Prostate gland (tissue), 2 donors: ENCODE data around the gene VASN. TPM values are rescaled to one million over a fixed set of nuclear protein-coding genes. Genes with fewer than 3 reads are reported as not detected.

Source experiments
- DNase-seq: peaks from one replicate; pipeline ENCODE4 v3.0.0-alpha.2; 2019; ENCODE audit warnings: low spot score
- H3K27ac ChIP-seq, 2 donors: fragments of 200-600 bp; sonication (generic); 2 replicates each; pipeline ENCODE4 v1.5.1; 2017 to 2019
- H3K27me3 ChIP-seq: fragments of 200-600 bp; sonication (generic); replicated peaks from 2 replicates; pipeline ENCODE4 v1.5.1; 2019; ENCODE audit not compliant: insufficient read depth
- H3K36me3 ChIP-seq, 2 donors: fragments of 200-600 bp; sonication (generic); 1 replicate in 1 of 2; 2 replicates in 1 of 2; pipeline versions ENCODE4 v1.5.1 to v1.8.1; 2017 to 2019
- H3K4me1 ChIP-seq: fragments of 200-600 bp; sonication (generic); replicated peaks from 2 replicates; pipeline ENCODE4 v1.5.1; 2019
- H3K4me3 ChIP-seq, 2 donors: fragments of 200-600 bp; sonication (generic); 2 replicates each; pipeline ENCODE4 v1.5.1; 2017 to 2019
- H3K9me3 ChIP-seq: fragments of 200-600 bp; sonication (generic); 2 replicates; pipeline ENCODE4 v1.5.1; 2017
- CTCF ChIP-seq, 4 experiments: fragments of 200-600 bp in 2 of 4; fragments of 450-650 bp in 2 of 4; sonication (generic) in 2 of 4; IDR thresholded peaks; 1 replicate in 3 of 4; 2 replicates in 1 of 4; pipeline ENCODE4 v1.5.1; 2016 to 2019; ENCODE audit warnings: antibody characterized with exemption in 4 of 4, mild to moderate bottlenecking in 2 of 4, moderate library complexity in 2 of 4
- POLR2A ChIP-seq: fragments of 450-650 bp; IDR thresholded peaks from one replicate; pipeline ENCODE4 v1.6.1; 2016; ENCODE audit warnings: antibody characterized with exemption, mild to moderate bottlenecking
- POLR2AphosphoS5 ChIP-seq: sonication (generic); formaldehyde crosslinking; IDR thresholded peaks from one replicate; pipeline ENCODE4 v1.6.1; 2017; ENCODE audit warnings: antibody characterized with exemption
- WGBS: methylation state at CpG from one replicate; pipeline ENCODE4 v1.1.5; 2018; 5-methylcytosine and 5-hydroxymethylcytosine counted together
- intact Hi-C: fragments of 100-400 bp; cut with DNase I; formaldehyde crosslinking; loops from one replicate; pipeline ENCODE4 v1.14.2; 2022
- total RNA-seq, 2 donors: library from RNA; depleted of rRNA; stranded (reverse); fragments of >200 nt; gene quantifications; one replicate each; pipeline ENCODE4 v1.1.0, GENCODE V29; 2016

VASN gene
- total RNA-seq, 2 donors from 2014 or later = 13.1 to 97.4 TPM

DNA sequence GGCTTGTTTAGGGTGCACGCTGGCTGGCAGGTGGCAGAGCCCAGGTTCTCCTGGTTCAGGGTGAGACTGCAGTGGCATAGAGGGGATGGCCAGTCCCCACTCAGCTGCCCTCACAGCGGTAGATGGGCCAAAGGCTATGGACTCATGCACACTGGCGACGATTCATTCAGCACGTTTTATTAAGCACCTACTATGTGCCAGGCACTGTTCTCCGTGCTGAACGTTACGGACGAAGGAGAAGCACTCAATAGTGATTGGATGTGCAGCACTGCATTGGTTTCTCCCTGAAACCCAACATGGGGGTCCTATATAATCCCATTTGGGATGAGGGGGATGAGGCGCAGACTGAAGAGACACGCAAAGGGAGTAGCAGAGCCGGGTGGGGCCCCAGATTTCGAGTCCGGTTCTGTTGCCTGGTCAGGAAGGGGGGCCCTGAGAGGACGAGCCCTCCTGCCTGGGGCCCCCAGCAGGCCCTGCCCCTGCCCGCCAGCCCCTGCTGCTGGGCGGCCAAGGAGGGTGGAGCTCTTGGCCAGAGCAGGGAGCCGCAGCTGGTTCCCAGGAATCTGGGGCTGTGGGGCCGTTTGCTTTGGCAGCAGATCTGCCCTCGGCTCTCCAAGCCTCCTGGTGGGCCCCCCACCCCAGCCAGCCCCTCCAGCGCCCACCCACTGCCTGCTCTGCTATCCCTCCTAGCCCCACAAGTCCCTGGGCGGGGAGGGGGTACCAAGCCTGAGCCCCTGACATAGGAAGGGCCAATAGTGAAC lies 47.0 kb upstream of the VASN start:
- DNase-seq = no peak
- Histone ChIP-seq H3K4me1 (peaks cover 17% of the 10 kb centered on the region), H3K9me3 (no peaks in the 10 kb centered on the region), H3K27me3 (no peaks in the 10 kb centered on the region), H3K27ac (peak overlapping the region; percentile 70 to 75), H3K4me3 (no peak overlapping the region), H3K36me3 (no peaks in the 10 kb centered on the region)
- intact Hi-C loops = no loop called here
- 58% methylated on average over 22 of the region's 22 CpGs for WGBS
- TF ChIP-seq POLR2AphosphoS5 = no peak
- no peak for TF ChIP-seq POLR2A
- TF ChIP-seq CTCF (IDR thresholded peaks at IDR 0.05) = no peak

GRCh38 chr16:4325253-4325758 lies 46.3 kb upstream of the VASN start:
- Histone ChIP-seq H3K36me3 (no peaks in the 10 kb centered on the region), H3K9me3 (no peaks in the 10 kb centered on the region), H3K4me1 (peaks cover 14% of the 10 kb centered on the region), H3K4me3 (no peak overlapping the region), H3K27ac (peak overlapping the region; percentile 3 to 75), H3K27me3 (no peaks in the 10 kb centered on the region)
- no peak for TF ChIP-seq POLR2AphosphoS5
- TF ChIP-seq POLR2A = no peak
- TF ChIP-seq CTCF (IDR thresholded peaks at IDR 0.05) = no peak
- intact Hi-C loops = no loop called here
- 77% methylated on average over 6 of the region's 6 CpGs for whole genome bisulfite sequencing
- DNase-seq = no peak

DNA sequence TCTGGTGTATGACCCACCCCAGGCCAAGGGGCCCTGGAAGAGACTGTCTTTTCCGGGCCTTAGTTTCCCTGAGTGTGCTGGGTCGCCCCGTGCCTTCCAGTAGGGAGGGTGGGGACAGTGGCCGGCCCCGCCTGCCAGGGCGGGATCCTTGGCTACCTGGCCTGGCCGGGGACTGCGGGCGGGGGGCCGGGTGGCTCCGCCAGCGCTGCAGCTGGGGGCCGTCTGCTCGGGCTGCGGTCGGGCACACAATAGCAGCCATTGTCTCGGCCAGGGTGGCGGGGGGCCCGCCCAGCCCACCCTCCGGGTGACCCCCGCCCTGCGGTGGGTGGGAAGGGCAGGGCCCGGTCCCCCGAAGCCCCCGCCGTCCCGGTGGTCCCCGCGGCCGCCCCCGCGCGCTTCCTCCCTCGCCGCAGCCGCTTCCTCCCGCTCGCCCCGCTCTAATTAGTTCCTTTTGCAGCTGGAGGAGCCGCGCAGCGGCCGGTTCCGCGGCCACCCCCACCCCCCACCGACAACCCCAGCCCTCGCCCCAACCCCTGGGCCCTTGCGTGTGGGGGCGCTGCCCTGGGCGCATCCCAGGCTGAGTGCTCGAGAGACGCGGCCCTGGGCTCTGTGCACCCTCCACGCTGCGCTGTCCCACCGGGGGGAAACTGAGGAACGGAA lies 44.1 kb upstream of the VASN start:
- Histone ChIP-seq H3K9me3 (no peaks in the 10 kb centered on the region), H3K4me1 (peaks cover 9% of the 10 kb centered on the region), H3K36me3 (no peaks in the 10 kb centered on the region), H3K4me3 (peak overlapping the region; percentile 27 to 40), H3K27ac (peak overlapping the region; percentile 65 to 73), H3K27me3 (no peaks in the 10 kb centered on the region)
- TF ChIP-seq CTCF (IDR thresholded peaks at IDR 0.05) (no peak), POLR2A (no peak), POLR2AphosphoS5 (no peak)
- 3% methylated on average over 33 of the region's 57 CpGs for WGBS
- intact Hi-C loops = loop anchor here (2.0 kb wide), 2 partner anchors 39 to 127 kb away; no protein-coding TSS in a partner anchor
- no peak for DNase-seq

GRCh38 chr16:4328046-4328781 lies 43.4 kb upstream of the VASN start:
- TF ChIP-seq POLR2AphosphoS5 (peak; percentile 42), CTCF (IDR thresholded peaks at IDR 0.05) (peak in 3 of 4 experiments; percentile 36 to 69 (median 62)), POLR2A (no peak)
- DNase-seq = peak; percentile 62
- intact Hi-C loops = loop anchor here (2.0 kb wide), 2 partner anchors 39 to 127 kb away; no protein-coding TSS in a partner anchor
- H3K27ac ChIP-seq = peak overlapping the region; percentile 65 to 73
- no peaks in the 10 kb centered on the region for H3K9me3 ChIP-seq
- peak overlapping the region; percentile 27 to 40 for H3K4me3 ChIP-seq
- peaks cover 9% of the 10 kb centered on the region for H3K4me1 ChIP-seq
- H3K27me3 ChIP-seq = no peaks in the 10 kb centered on the region
- WGBS = 9% methylated on average over 14 of the region's 30 CpGs
- H3K36me3 ChIP-seq = no peaks in the 10 kb centered on the region
